ENCODE data around the gene LMNTD1. TPM values are rescaled to one million over a fixed set of nuclear protein-coding genes. Genes with fewer than 3 reads are reported as not detected.
A peak's percentile ranks its signal among the peaks of the same experiment; 100 is the strongest.
"Not testable (repeated sequence)": the region's sequence is repeated elsewhere in the genome, so short reads cannot be mapped to it uniquely, and the experiment has no call there.

LMNTD1 gene
- total and polyA plus RNA-seq, 2 experiments from 2014 or later: not detected

DNA sequence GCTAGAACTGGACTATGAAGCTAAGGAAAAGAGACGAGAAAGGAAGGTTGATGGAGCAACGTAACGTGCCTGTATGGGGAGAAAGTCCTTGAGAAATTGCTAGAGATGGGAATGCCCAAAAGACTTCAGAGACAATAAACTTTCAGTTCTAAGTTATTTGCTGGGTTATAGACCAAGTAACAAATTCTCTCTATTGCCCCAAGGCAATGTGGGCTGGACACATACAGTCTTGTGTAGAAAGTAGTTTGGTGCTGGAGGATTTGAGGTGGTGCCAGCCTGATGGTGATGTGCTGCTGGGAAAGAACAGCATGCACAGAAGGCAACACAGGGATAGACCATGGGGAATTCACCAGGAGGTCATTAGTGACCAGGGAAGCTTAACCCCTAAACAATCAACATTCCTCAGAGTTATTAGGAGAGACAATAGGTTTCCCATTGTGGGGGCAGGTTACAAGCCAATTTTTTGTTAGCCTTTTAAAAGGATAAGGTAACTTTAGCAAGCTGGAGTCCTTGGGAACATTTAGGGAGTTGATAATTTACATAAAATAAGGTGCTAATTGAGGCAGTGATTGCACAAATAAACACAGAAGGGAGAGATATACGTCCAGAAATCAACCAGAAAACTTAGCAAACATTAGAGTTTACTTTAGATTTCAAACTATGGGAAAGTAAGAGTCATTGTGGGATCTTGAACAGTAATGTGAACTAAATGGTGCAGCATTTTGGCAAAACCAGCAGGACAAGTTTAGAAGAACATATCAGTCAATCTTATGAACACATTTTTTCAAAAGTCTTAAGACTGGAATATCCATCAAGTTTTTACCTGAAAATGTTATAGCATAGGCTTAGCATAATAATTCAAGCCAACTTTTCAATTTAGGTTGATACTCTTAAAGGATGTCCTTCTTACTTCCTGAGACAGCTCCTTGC lies 61.4 kb downstream of the LMNTD1 start:
- Mint-ChIP-seq H3K4me1 (peaks cover 14% of the 10 kb centered on the region), H3K27ac (no peak overlapping the region), H3K27me3 (ENCODE audit: insufficient read depth, low read depth, poor library complexity) (no peaks in the 10 kb centered on the region), H3K9me3 (peaks cover 10% of the 10 kb centered on the region; the same call in 2 of the 3 replicates), H3K4me3 (no peak overlapping the region), H3K36me3 (ENCODE audit: low read depth) (peaks cover 9% of the 10 kb centered on the region; the same call in 2 of the 3 replicates)
- Histone ChIP-seq H3K79me2 (replicated peaks; ENCODE audit: insufficient read depth) (no peaks in the 10 kb centered on the region), H3F3A (replicated peaks; ENCODE audit: low read depth) (no peaks in the 10 kb centered on the region), H3K4me3 (no peak overlapping the region), H2AFZ (no peak overlapping the region), H3K9me2 (ENCODE audit: insufficient read depth) (no peaks in the 10 kb centered on the region), H4K20me1 (replicated peaks; ENCODE audit: insufficient read depth) (no peaks in the 10 kb centered on the region), H3K4me2 (no peak overlapping the region), H3K36me3 (ENCODE audit: insufficient read depth) (no peaks in the 10 kb centered on the region), H3K27ac (ENCODE audit: low read depth) (no peak overlapping the region), H3K4me1 (ENCODE audit: insufficient read depth) (no peaks in the 10 kb centered on the region), H3K27me3 (ENCODE audit: insufficient read depth) (no peaks in the 10 kb centered on the region)
- ATAC-seq (peak; percentile 81), DNase-seq (ENCODE audit: low spot score) (no peak)
- TF ChIP-seq EZH2phosphoT487 (IDR thresholded peaks at IDR 0.05; ENCODE audit: unreplicated experiment) (no peak), EZH2 (IDR thresholded peaks at IDR 0.05; ENCODE audit: low read depth, unreplicated experiment) (no peak), STAT1 (IDR thresholded peaks at IDR 0.05; ENCODE audit: unreplicated experiment) (no peak), CREB1 (CRISPR knock-in tag; IDR thresholded peaks at IDR 0.05; ENCODE audit: low read depth) (no peak), ZNF331 (CRISPR knock-in tag; IDR thresholded peaks at IDR 0.05; ENCODE audit: low read depth) (no peak), NANOG (IDR thresholded peaks at IDR 0.05; ENCODE audit: borderline replicate concordance) (no peak)
- TF ChIP-seq, protein P1, sequence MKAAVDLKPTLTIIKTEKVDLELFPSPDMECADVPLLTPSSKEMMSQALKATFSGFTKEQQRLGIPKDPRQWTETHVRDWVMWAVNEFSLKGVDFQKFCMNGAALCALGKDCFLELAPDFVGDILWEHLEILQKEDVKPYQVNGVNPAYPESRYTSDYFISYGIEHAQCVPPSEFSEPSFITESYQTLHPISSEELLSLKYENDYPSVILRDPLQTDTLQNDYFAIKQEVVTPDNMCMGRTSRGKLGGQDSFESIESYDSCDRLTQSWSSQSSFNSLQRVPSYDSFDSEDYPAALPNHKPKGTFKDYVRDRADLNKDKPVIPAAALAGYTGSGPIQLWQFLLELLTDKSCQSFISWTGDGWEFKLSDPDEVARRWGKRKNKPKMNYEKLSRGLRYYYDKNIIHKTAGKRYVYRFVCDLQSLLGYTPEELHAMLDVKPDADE (IDR thresholded peaks at IDR 0.05): no peak
- TF ChIP-seq, protein P2, sequence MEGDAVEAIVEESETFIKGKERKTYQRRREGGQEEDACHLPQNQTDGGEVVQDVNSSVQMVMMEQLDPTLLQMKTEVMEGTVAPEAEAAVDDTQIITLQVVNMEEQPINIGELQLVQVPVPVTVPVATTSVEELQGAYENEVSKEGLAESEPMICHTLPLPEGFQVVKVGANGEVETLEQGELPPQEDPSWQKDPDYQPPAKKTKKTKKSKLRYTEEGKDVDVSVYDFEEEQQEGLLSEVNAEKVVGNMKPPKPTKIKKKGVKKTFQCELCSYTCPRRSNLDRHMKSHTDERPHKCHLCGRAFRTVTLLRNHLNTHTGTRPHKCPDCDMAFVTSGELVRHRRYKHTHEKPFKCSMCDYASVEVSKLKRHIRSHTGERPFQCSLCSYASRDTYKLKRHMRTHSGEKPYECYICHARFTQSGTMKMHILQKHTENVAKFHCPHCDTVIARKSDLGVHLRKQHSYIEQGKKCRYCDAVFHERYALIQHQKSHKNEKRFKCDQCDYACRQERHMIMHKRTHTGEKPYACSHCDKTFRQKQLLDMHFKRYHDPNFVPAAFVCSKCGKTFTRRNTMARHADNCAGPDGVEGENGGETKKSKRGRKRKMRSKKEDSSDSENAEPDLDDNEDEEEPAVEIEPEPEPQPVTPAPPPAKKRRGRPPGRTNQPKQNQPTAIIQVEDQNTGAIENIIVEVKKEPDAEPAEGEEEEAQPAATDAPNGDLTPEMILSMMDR (conservative IDR thresholded peaks at IDR 0.05; ENCODE audit: low read depth in 2 of 2): no peak

DNA sequence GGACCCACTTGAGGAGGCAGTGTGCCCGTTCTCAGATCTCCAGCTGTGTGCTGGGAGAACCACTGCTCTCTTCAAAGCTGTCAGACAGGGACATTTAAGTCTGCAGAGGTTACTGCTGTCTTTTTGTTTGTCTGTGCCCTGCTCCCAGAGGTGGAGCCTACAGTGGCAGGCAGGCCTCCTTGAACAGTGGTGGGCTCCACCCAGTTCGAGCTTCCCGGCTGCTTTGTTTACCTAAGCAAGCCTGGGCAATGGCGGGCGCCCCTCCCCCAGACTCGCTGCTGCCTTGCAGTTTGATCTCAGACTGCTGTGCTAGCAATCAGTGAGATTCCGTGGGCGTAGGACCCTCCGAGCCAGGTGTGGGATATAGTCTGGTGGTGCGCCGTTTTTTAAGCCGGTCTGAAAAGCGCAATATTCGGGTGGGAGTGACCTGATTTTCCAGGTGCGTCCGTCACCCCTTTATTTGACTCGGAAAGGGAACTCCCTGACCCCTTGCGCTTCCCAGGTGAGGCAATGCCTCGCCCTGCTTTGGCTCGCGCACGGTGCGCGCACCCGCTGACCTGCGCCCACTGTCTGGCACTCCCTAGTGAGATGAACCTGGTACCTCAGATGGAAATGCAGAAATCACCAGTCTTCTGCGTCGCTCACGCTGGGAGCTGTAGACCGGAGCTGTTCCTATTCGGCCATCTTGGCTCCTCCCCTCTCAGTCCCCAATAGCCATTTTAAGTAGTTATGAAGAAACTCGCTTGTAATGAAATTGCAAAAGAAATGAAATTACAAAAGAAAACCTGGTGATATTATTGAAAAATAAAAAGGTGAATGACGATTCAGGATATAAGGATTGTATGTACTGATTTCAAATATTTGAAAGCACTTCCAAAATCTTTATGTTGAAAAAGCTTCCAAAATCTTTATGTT lies 63.9 kb downstream of the LMNTD1 start:
- peak; percentile 31 for DNase-seq (ENCODE audit: low spot score)
- H3K4me3 ChIP-seq: peak overlapping the region; percentile 57
- 0 out of 2 replicates have a peak, but pooled peaks have one; percentile 25 for TF ChIP-seq POLR2AphosphoS5 (IDR thresholded peaks at IDR 0.05; ENCODE audit: low read depth)

More for the DNA sequence above, 63.9 kb downstream of the LMNTD1 start:
- Mint-ChIP-seq H3K4me3 (peak overlapping the region; percentile 61), H3K9me3 (peaks cover 13% of the 10 kb centered on the region; the same call in 2 of the 3 replicates), H3K4me1 (peaks cover 14% of the 10 kb centered on the region), H3K27ac (peak overlapping the region; percentile 93)
- not testable (repeated sequence) for H3K36me3 Mint-ChIP-seq (ENCODE audit: low read depth); H3F3A ChIP-seq (replicated peaks; ENCODE audit: low read depth); H3K9me2 ChIP-seq (ENCODE audit: insufficient read depth); ATAC-seq; H3K27me3 Mint-ChIP-seq (ENCODE audit: insufficient read depth, low read depth, poor library complexity); H4K20me1 ChIP-seq (replicated peaks; ENCODE audit: insufficient read depth); H3K36me3 ChIP-seq (ENCODE audit: insufficient read depth); H3K27me3 ChIP-seq (ENCODE audit: insufficient read depth); H3K79me2 ChIP-seq (replicated peaks; ENCODE audit: insufficient read depth); H3K4me1 ChIP-seq (ENCODE audit: insufficient read depth)
- peak overlapping the region; percentile 0 for H2AFZ ChIP-seq
- peak overlapping the region; percentile 1; the same call in 1 of the 2 replicates for H3K27ac ChIP-seq (ENCODE audit: low read depth)
- H3K4me2 ChIP-seq: peak overlapping the region; percentile 25

Measured in GM23338 (cell line).